Measurements from ENCODE around the gene TMEM252.

TMEM252 gene

GRCh38 chr9:68541568-68541967 is 885 bp upstream of the TMEM252 start:
- DNase-seq (ENCODE audit: low spot score) = no peak

GRCh38 chr9:68538200-68538599 is 2.5 kb downstream of the TMEM252 start:
- no peak for DNase-seq (ENCODE audit: low spot score)

GRCh38 chr9:68537616-68537880 is 3.1 kb downstream of the TMEM252 start:
- no peak for DNase-seq (ENCODE audit: low spot score)

- DNase-seq (ENCODE audit: low spot score) = no peak
Measured at GRCh38 chr9:68536876-68537615, 3.6 kb downstream of the TMEM252 start.

GRCh38 chr9:68533678-68534077 is 7.0 kb downstream of the TMEM252 start:
- no peak for DNase-seq (ENCODE audit: low spot score)

- DNase-seq (ENCODE audit: low spot score) = no peak
Measured at GRCh38 chr9:68532131-68532530, 8.6 kb downstream of the TMEM252 start.

GRCh38 chr9:68530618-68531017 is 10.1 kb downstream of the TMEM252 start:
- DNase-seq (ENCODE audit: low spot score) = no peak

- no peak for DNase-seq (ENCODE audit: low spot score)
Measured at GRCh38 chr9:68523367-68523936, 17.2 kb downstream of the TMEM252 start.

- no peak for DNase-seq (ENCODE audit: low spot score)
Measured at GRCh38 chr9:68522954-68523353, 17.7 kb downstream of the TMEM252 start.

GRCh38 chr9:68522131-68522530 is 18.6 kb downstream of the TMEM252 start:
- no peak for DNase-seq (ENCODE audit: low spot score)

- DNase-seq (ENCODE audit: low spot score) = no peak
Measured at GRCh38 chr9:68515326-68516017, 25.2 kb downstream of the TMEM252 start.

- DNase-seq (ENCODE audit: low spot score) = no peak
Measured at GRCh38 chr9:68513981-68514380, 26.7 kb downstream of the TMEM252 start.

- DNase-seq (ENCODE audit: low spot score) = no peak
Measured at GRCh38 chr9:68513385-68513784, 27.3 kb downstream of the TMEM252 start.

- DNase-seq (ENCODE audit: low spot score) = no peak
Measured at GRCh38 chr9:68509689-68510088, 31.0 kb downstream of the TMEM252 start.

GRCh38 chr9:68508547-68508946 is 32.1 kb downstream of the TMEM252 start:
- no peak for DNase-seq (ENCODE audit: low spot score)

- DNase-seq (ENCODE audit: low spot score) = no peak
Measured at GRCh38 chr9:68507806-68508145, 32.9 kb downstream of the TMEM252 start.

- no peak for DNase-seq (ENCODE audit: low spot score)
Measured at GRCh38 chr9:68507130-68507805, 33.4 kb downstream of the TMEM252 start.

GRCh38 chr9:68506551-68506950 is 34.1 kb downstream of the TMEM252 start:
- no peak for DNase-seq (ENCODE audit: low spot score)

- no peak for DNase-seq (ENCODE audit: low spot score)
Measured at GRCh38 chr9:68505681-68506409, 34.8 kb downstream of the TMEM252 start.

- no peak for DNase-seq (ENCODE audit: low spot score)
Measured at GRCh38 chr9:68502279-68502678, 38.4 kb downstream of the TMEM252 start.

GRCh38 chr9:68500457-68501381 is 40.0 kb downstream of the TMEM252 start:
- no peak for DNase-seq (ENCODE audit: low spot score)

Measured in CD4-positive, alpha-beta T cell treated with Interleukin-15 for 4 hours (primary cell).